A549 (cell line): Measurements from ENCODE around the gene FBXW5.

Source experiments
- BHLHE40 ChIP-seq: IDR thresholded peaks from 2 replicates; pipeline ENCODE4 v1.6.1; 2012; ENCODE audit warnings: low read depth, low read length, inconsistent platforms
- ESRRA ChIP-seq: fragments of 150-350 bp; IDR thresholded peaks from 2 replicates; pipeline ENCODE4 v1.6.1; 2014; ENCODE audit warnings: mild to moderate bottlenecking, low read length, borderline replicate concordance
- HDAC2 ChIP-seq: fragments of 200-600 bp; sonication (generic); IDR thresholded peaks from 2 replicates; pipeline ENCODE4 v1.6.1; 2016
- HOXA7 ChIP-seq: fragments of 250-450 bp; sonication (Bioruptor Pico); IDR thresholded peaks from 2 replicates; pipeline ENCODE4 v1.5.0; 2020; ENCODE audit warnings: mild to moderate bottlenecking, moderate library complexity
- JUNB ChIP-seq: fragments of >200 bp; sonication (Bioruptor Twin); formaldehyde crosslinking; IDR thresholded peaks from 2 replicates; pipeline ENCODE4 v1.6.1; 2016
- KDM1A ChIP-seq: fragments of 200-600 bp; sonication (generic); IDR thresholded peaks from 2 replicates; pipeline ENCODE4 v1.6.1; 2016; ENCODE audit warnings: low read depth, mild to moderate bottlenecking
- MAZ ChIP-seq: fragments of 150-350 bp; IDR thresholded peaks from 2 replicates; pipeline ENCODE4 v1.6.1; 2014; ENCODE audit warnings: antibody characterized with exemption, low read depth, low read length, borderline replicate concordance
- MYC ChIP-seq: IDR thresholded peaks from 2 replicates; pipeline ENCODE4 v1.6.1; 2012; ENCODE audit warnings: mild to moderate bottlenecking, inconsistent platforms, low read length, improper control_type of control experiment, borderline replicate concordance
- POLR2A ChIP-seq: IDR thresholded peaks from 2 replicates; pipeline ENCODE4 v1.6.1; 2012; ENCODE audit warnings: mild to moderate bottlenecking, low read length
- SMC3 ChIP-seq: fragments of >200 bp; sonication (Bioruptor Twin); formaldehyde crosslinking; IDR thresholded peaks from 3 replicates; pipeline ENCODE4 v1.6.1; 2018; ENCODE audit warnings: inconsistent platforms
- TF ChIP-seq, protein P1 (sequence below): fragments of 200-600 bp; sonication (generic); IDR thresholded peaks from 2 replicates; pipeline ENCODE4 v1.6.1; 2016; ENCODE audit warnings: antibody characterized with exemption, mild to moderate bottlenecking, moderate library complexity
- TF ChIP-seq, protein P2 (sequence below): fragments of >200 bp; sonication (Bioruptor Twin); formaldehyde crosslinking; IDR thresholded peaks from 3 replicates; pipeline ENCODE4 v1.5.1; 2016
- TF ChIP-seq, protein P3 (sequence below): fragments of 450-650 bp; IDR thresholded peaks from 2 replicates; pipeline ENCODE4 v1.6.1; 2014; ENCODE audit warnings: antibody characterized with exemption
- TF ChIP-seq, protein P4 (sequence below): IDR thresholded peaks from 2 replicates; pipeline ENCODE4 v1.6.1; 2012

DNA sequence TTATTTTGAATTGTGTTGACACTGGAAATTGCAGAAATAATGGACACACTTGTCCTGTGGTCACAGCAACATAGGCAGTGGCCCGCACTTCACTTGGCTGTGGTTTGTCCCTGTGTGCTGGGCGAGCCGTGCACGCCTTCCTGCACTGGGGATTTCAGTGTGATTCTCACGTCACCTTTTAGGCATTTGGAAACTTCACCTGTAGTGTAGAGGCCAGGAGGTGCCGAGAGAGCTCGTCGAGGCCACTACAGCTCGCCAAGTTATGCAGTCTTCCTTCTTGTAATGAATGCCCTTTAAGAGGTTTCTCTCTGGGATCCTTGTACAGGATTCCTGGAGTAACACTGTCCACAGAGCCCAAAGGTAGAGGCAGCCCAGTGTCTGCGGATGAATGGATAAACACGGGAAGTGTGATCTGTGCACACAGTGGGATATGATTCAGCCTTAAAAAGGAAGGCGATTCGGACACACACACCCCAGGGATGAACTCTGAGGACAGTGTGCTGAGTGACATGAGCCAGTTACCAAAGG is 43.5 kb downstream of the FBXW5 start:
- TF ChIP-seq, protein P1, sequence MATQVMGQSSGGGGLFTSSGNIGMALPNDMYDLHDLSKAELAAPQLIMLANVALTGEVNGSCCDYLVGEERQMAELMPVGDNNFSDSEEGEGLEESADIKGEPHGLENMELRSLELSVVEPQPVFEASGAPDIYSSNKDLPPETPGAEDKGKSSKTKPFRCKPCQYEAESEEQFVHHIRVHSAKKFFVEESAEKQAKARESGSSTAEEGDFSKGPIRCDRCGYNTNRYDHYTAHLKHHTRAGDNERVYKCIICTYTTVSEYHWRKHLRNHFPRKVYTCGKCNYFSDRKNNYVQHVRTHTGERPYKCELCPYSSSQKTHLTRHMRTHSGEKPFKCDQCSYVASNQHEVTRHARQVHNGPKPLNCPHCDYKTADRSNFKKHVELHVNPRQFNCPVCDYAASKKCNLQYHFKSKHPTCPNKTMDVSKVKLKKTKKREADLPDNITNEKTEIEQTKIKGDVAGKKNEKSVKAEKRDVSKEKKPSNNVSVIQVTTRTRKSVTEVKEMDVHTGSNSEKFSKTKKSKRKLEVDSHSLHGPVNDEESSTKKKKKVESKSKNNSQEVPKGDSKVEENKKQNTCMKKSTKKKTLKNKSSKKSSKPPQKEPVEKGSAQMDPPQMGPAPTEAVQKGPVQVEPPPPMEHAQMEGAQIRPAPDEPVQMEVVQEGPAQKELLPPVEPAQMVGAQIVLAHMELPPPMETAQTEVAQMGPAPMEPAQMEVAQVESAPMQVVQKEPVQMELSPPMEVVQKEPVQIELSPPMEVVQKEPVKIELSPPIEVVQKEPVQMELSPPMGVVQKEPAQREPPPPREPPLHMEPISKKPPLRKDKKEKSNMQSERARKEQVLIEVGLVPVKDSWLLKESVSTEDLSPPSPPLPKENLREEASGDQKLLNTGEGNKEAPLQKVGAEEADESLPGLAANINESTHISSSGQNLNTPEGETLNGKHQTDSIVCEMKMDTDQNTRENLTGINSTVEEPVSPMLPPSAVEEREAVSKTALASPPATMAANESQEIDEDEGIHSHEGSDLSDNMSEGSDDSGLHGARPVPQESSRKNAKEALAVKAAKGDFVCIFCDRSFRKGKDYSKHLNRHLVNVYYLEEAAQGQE: no peak
- TF ChIP-seq, protein P2, sequence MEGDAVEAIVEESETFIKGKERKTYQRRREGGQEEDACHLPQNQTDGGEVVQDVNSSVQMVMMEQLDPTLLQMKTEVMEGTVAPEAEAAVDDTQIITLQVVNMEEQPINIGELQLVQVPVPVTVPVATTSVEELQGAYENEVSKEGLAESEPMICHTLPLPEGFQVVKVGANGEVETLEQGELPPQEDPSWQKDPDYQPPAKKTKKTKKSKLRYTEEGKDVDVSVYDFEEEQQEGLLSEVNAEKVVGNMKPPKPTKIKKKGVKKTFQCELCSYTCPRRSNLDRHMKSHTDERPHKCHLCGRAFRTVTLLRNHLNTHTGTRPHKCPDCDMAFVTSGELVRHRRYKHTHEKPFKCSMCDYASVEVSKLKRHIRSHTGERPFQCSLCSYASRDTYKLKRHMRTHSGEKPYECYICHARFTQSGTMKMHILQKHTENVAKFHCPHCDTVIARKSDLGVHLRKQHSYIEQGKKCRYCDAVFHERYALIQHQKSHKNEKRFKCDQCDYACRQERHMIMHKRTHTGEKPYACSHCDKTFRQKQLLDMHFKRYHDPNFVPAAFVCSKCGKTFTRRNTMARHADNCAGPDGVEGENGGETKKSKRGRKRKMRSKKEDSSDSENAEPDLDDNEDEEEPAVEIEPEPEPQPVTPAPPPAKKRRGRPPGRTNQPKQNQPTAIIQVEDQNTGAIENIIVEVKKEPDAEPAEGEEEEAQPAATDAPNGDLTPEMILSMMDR: no peak
- TF ChIP-seq HDAC2 (no peak), BHLHE40 (no peak), POLR2A (no peak), ESRRA (no peak), KDM1A (no peak), SMC3 (no peak), HOXA7 (CRISPR knock-in tag) (no peak), JUNB (no peak), MYC (no peak), MAZ (no peak)
- TF ChIP-seq, protein P3, sequence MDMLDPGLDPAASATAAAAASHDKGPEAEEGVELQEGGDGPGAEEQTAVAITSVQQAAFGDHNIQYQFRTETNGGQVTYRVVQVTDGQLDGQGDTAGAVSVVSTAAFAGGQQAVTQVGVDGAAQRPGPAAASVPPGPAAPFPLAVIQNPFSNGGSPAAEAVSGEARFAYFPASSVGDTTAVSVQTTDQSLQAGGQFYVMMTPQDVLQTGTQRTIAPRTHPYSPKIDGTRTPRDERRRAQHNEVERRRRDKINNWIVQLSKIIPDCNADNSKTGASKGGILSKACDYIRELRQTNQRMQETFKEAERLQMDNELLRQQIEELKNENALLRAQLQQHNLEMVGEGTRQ: no peak
- TF ChIP-seq, protein P4, sequence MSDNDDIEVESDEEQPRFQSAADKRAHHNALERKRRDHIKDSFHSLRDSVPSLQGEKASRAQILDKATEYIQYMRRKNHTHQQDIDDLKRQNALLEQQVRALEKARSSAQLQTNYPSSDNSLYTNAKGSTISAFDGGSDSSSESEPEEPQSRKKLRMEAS: 0 out of 2 replicates have a peak, but pooled peaks have one; percentile 16
